HG02973 (cell line): Measurements from ENCODE around the gene GOLGA8N.
"Not testable (repeated sequence)": the region's sequence is repeated elsewhere in the genome, so short reads cannot be mapped to it uniquely, and the experiment has no call there.

ENCODE experiments used
- ATAC-seq: cut with Tn5 transposase; IDR thresholded peaks from one replicate; pipeline ENCODE4 v1.9.1; 2021; ENCODE audit warnings: moderate library complexity; ENCODE audit not compliant: unreplicated experiment

Gene GOLGA8N

DNA sequence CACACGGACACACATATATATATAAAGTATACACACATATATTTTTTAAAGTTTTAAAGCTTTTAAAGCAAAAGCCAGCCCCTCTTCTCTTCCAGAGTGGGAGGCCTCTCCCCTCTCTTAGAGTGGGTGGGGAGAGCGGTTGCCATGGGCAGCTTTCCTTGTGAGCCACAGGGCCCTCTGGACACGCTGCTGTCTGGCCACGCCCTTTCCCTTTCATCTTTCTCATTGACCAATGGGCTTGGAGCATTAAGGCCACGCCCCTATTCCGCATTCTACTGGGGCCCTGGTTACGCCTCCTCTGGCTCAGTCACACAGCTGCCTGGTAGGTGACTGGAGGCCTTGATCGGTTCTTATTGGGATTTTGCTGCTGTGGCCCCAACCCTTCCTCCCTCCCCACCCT is at the start of gene GOLGA8N:
Gene GOLGA8N (plus strand): TSS at position 306 of the 400 bp plus-strand sequence.
- not testable (repeated sequence) for ATAC-seq

GRCh38 chr15:32543456-32543855 is 49.8 kb upstream of the GOLGA8N start:
- not testable (repeated sequence) for ATAC-seq

DNA sequence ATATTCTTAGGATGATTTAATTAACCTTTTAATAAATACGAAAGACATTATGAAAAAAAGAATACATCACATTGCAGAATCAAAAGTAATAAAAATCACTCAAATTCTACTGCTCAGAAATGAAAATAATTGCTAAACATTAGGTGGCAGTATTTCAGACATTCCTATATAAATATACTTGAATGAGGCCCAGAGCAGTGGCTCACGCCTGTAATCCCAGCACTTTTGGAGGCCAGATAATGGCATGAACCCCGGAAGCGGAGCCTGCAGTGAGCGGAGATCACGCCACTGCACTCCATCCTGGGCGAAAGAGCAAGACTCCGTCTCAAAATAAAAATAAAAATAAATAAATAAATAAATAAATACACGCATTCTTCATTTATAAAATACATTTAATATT is 48.1 kb upstream of the GOLGA8N start:
- ATAC-seq = not testable (repeated sequence)

DNA sequence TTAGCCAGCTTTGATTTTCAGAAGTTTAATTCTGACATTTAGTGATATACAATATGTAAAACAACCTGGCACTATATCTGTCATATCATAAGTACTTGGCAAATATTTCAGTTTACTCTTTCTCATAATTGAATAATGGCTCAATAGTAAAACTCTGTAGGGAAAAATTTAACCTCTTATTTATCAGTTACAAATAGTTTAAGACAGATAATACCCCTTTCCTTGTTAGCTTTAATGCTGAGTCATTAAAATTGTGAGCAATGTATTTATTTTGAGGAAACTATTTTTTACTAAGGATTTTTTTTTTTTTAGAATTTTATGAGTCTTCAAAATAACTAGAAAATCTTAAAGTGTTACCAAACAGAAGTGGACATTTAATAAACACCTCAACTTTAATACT is 38.7 kb upstream of the GOLGA8N start:
- ATAC-seq = not testable (repeated sequence)

- not testable (repeated sequence) for ATAC-seq
These were observed 31.1 kb upstream of the GOLGA8N start for GRCh38 chr15:32562198-32562597.

DNA sequence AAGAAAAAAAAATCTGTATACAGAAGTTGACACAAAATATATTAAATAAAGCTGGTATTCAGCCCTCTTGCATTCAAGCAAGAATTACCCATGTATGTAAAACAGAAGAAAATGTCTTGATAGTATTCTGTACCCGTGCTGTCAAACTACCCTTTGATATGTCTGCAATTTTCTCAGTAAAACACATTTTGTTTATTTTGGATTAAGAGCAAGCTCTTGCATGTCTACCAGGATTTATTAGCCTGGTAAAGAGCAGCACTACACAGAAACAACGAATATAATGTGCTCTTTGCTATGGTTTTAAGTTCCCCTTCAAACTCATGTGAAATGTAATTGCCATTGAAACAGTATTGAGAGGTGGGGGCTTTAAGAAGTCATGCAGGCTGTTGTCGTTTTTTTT is 24.3 kb upstream of the GOLGA8N start:
- not testable (repeated sequence) for ATAC-seq

DNA sequence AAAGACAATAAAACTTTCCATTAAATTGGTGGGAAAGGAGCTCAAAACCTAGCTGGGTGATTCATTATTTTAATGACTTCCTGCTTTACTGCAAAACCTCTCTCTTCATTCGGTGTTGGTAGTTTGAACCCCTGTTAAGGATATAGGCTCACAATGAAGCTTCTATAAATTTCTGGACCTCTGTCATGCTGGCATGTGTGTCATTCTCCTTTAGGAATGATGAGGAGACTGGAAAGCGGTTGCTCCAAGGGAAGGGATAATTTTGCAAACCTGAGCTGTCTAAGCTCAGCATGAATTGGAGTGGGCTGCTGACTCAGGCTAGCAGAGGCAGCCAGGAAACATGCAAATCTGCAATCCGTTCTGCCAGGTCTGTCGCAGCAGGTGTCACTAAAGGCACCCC is 14.8 kb upstream of the GOLGA8N start:
- not testable (repeated sequence) for ATAC-seq

- not testable (repeated sequence) for ATAC-seq
These were observed 7.4 kb upstream of the GOLGA8N start for GRCh38 chr15:32585844-32586243.

GRCh38 chr15:32609518-32609917 is 16.3 kb downstream of the GOLGA8N start:
- not testable (repeated sequence) for ATAC-seq

DNA sequence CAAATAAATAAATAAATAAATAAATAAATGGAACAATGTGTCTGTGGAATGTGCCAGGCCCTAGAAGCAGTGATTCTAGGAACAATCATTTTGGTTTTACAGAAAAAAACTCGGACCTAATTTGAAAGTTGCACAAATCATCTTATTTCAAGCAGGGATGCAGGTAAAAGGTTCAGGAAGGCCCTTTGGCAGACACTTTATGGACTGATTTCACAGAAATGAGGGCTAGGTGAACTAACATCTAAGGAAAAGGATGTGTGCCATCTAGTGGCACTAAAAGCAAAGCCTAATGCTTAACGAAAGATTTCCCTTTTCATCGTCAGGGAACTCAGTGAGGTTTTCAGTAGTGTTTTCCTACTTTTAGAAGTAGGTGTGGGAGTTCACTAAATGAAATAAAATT is 17.5 kb downstream of the GOLGA8N start:
- not testable (repeated sequence) for ATAC-seq

DNA sequence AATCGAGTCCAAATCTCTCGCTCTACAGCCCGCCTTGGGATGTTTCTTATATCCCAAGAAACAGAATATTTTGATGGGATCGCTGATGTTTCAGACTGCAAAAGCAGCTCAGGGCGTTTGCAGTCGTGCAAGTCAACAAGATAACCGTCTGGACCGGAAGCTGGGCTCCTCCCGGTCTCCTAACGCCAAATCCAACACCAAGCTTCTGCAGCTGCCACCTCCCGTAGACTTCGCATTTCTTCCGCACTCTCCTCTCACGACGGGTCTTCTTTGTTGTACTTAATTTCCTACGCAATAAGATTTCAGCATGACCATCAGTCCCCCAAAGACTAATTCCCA is 21.4 kb downstream of the GOLGA8N start:
- peak; percentile 21 for ATAC-seq

DNA sequence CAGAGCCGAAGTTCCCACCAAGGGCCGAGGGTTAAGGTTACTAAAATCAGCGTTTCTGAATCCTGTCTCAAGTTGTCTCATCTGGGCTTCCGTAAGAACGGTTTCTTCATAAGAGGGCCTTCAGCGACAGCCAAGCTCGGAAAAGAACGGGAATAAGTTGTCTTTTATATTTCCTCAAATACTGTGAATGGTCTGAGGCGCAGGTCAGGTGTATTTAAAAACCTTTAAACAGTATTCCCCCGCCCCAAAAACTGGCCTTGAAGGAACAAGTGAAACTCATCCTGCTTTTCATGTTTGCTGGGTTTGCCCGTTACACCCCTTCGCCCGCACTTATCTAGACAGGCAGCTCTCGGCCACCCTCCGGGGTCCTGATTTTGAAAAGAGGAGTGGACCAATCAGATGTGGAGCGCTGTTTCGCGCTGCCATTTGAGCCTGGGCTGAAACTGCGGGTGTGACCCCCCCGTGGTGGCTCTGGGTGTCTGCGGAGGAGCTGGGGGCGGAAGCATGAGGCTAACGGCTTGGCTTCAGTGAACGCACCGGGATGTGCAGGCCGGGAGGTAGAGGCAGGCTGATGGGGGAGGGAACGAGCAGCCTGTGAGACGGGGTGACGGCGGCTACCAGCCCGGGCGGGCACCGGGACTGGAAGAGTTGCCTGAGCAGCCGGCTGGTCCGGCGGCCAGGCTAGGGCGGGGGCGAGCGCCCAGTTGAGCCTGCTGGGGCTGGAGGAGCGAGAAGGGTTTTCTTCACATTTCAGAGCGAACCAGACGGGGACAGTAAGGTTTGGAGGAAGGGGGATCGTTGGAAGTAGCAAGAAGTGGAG is 22.0 kb downstream of the GOLGA8N start, which contains the start of gene ARHGAP11A:
Gene ARHGAP11A (plus strand): TSS at position 454 of the 820 bp plus-strand sequence. CDS start 708 bp downstream, outside the sequence.
- peak; percentile 57 for ATAC-seq

DNA sequence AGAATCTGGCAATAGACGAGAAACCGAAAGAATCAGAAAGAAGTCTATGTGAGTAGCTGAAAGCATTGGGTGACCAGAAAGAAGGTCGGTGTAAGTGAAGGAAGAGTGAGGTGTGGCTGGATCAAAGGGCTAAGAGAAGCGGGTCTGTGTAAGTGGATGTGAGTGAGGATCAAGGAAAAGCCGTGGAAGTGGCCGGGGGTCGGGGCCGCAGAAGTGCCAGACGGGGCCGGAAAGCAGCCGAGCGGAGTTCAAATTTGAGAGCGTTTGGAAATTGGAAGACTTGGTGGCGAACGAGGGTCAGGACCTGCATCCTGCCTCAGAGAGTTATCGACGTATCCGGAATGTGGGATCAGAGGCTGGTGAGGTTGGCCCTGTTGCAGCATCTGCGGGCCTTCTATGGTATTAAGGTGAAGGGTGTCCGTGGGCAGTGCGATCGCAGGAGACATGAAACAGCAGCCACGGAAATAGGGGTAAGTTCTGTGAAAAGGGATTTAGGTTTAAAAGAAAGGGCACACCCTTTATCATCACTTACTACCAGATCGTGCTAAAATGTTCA is 22.7 kb downstream of the GOLGA8N start:
- peak; percentile 24 for ATAC-seq

- ATAC-seq = no peak
These were observed 43.2 kb downstream of the GOLGA8N start for GRCh38 chr15:32636410-32636809.

DNA sequence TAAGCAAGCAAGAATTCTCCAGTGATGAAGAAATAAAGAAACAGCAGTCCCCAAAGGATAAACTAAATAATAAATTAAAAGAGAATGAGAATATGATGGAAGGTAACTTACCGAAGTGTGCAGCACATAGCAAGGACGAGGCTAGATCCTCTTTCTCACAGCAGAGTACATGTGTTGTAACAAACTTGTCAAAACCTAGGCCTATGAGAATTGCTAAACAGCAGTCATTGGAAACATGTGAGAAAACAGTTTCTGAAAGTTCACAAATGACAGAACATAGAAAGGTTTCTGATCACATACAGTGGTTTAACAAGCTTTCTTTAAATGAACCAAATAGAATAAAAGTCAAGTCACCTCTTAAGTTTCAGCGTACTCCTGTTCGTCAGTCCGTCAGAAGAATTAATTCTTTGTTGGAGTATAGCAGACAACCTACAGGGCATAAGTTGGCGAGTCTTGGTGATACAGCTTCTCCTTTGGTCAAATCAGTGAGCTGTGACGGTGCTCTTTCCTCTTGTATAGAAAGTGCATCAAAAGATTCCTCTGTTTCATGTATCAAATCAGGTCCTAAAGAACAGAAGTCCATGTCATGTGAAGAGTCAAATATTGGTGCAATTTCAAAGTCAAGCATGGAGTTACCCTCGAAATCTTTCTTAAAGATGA is 43.8 kb downstream of the GOLGA8N start:
- ATAC-seq = no peak

DNA sequence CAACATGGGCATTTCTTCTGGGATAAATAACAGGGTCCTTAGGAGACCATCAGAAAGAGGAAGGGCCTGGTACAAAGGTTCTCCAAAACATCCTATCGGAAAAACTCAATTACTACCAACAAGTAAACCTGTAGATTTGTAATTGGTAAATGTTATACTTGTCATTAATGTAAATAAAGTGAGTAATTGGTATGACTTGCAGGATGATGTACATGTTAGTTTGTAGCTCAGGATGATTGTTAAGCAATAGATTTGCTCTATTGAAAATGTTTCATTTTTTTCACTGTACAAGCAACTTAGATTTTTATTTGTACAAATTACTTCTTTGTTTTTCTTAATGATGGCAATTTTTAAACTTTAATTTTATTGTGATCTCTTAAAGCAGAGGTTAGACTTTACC is 44.4 kb downstream of the GOLGA8N start:
- no peak for ATAC-seq

GRCh38 chr15:32641517-32642059 is 48.3 kb downstream of the GOLGA8N start, which contains the start of gene SCG5:
Gene SCG5 (plus strand): TSS chr15:32641710. CDS start chr15:32643593, 1,883 bp downstream.
- no peak for ATAC-seq

- ATAC-seq = no peak
These were observed 49.6 kb downstream of the GOLGA8N start for GRCh38 chr15:32642667-32643435.

DNA sequence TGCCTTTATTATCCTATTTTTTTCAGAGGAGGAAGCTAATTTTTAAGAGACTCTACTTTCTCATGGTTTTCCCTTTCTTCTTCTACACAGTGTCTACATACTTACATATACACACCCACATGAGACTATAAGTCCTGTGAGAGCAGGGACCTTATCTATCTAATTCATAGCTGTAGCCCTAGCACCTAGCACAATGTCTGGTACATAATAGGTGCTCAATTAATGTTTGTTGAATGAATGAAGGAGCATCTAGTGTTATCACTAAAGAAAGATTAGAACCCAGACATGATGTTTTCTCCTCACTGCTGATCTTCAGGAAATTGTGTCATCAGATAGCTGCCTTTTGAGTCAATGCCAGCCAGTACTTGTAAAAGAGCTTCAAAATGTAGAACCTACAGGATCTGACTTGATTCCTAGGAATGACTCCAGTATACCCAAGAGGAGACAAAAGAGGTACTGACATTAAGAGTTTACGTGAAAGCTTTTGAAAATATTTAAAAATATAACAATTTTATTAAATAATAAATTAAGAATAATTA is 50.7 kb downstream of the GOLGA8N start:
- no peak for ATAC-seq

DNA sequence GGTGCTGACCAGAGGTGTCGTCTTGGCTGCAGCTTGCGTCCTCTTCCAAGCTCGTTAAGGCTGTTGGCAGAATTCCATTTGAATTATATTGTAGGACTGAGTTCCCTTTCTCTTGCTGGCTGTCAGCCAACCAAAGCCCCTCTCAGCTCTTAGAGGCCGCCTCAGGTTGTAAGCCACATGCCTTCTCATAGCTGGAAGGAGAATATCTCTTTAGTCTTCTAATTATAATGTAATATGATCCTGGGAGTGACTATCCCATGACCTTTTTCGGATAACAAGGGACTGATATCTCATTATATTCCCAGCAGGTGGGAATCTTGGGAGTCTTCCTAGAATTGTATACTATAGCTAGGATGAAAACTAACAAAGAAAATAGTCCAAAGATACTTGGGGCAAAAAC is 53.0 kb downstream of the GOLGA8N start:
- no peak for ATAC-seq
